NCI-H748 treated with DMSO at 0.1 percent for 48 hours (cell line): ENCODE results near the gene GPR63.

Experiments
- DNase-seq: peaks from one replicate; lab custom pipeline; 2025; lab: John Stamatoyannopoulos, UW

The GPR63 gene, protein sequence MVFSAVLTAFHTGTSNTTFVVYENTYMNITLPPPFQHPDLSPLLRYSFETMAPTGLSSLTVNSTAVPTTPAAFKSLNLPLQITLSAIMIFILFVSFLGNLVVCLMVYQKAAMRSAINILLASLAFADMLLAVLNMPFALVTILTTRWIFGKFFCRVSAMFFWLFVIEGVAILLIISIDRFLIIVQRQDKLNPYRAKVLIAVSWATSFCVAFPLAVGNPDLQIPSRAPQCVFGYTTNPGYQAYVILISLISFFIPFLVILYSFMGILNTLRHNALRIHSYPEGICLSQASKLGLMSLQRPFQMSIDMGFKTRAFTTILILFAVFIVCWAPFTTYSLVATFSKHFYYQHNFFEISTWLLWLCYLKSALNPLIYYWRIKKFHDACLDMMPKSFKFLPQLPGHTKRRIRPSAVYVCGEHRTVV

DNA sequence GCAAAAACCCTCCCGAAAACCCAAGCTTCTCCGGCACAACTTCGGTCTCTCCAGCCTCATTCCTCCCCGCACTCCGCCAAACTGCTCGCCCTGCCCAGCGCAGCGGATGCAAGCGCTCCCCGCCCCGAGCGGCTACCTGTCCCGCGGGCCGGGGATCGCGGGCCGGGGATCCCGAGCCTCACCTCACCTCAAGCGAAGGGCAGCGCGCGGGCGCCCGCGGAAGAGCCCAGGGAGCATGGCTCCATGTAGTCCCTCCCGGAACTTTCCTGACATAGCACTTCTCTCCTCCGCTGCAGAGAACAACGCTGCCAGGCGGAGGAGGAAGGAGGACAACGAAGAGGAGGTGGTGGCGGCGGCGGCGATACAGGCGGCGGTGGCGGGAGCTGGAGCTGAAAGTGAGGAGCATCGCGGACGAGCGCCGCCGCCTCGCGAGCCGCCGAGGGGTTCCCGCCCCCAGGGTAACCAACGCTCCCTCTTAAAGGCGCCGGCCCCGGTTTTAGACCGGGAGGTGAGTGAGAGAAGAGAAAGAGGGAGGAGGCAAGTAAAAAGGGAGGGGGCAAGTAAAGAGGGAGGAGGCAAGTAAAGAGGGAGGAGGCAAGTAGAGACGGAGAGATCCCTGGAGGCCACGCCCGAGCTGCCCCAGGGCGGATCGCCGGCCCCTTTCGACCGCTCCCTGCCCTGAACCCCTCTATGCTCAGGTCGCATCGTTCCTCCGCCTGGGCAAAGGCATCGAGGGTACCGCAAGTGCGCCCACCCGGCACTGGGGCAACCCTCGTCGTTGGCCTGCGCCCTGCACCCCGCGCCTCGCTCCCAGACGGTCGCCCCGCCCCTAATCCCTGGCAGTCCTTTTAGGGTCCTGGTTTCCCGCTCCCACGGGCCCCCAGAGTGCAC is at the start of gene GPR63:
Gene GPR63, minus strand, starts transcription at position 397 of the 891 bp plus-strand sequence. CDS start 37,746 bp downstream, outside the sequence.
- DNase-seq, result peak; percentile 59

DNA sequence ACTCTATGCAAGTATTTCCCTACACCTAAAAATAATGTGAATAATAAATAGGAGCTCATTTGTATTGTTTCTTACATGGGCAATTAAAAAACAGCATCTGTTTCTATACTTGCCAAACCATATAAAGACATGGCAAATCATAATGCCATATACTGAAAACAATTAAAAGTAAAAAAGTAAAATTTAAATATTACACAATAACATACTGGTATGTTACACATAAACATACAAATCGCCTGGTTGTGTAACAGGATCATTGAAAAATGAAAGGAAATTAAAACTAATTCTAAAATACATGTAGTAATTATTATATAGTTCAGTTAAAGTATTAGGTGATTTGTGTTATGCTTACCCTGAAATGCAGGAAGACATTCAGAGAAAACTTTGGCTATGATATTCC is 49.2 kb upstream of the GPR63 start:
- DNase-seq, result no peak

DNA sequence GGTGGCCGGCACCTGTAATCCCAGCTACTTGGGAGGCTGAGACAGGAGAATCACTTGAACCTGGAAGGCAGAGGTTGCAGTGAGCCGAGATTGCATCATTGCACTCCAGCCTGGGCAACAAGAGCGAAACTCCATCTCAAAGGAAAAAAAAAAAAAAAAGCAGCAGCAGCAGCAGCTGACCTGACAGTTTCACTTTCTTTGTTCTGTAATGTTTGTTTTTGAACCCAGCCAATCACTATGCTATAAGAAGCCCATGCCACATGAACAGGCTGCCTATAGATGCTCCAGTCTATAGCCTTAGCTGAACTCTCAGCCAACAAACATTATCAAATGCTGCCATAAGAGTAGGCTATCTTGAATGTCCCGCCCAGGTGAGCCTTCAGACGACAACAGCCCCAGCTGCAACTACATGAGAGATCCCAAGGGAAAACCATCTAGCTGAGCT is 47.9 kb upstream of the GPR63 start:
- DNase-seq, result peak; percentile 45

DNA sequence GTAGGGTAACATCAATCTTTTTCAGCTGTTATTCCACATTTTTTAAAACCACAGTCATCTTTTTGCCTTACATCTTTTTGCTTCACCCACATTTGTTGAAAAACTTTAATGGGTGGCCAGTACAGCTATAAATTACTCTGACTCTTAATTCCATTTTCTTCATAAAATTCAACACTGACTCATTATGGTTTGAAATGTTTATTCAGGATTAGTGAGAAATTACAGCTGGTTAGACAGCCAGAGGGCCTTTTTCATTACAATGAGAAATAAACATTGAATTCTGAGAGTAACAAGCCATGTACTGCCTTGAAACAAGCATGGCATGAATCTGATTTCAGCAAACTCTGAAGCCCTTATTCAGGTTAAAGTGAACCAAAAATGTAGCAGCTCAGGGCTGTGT is 40.9 kb upstream of the GPR63 start:
- DNase-seq, result no peak

DNA sequence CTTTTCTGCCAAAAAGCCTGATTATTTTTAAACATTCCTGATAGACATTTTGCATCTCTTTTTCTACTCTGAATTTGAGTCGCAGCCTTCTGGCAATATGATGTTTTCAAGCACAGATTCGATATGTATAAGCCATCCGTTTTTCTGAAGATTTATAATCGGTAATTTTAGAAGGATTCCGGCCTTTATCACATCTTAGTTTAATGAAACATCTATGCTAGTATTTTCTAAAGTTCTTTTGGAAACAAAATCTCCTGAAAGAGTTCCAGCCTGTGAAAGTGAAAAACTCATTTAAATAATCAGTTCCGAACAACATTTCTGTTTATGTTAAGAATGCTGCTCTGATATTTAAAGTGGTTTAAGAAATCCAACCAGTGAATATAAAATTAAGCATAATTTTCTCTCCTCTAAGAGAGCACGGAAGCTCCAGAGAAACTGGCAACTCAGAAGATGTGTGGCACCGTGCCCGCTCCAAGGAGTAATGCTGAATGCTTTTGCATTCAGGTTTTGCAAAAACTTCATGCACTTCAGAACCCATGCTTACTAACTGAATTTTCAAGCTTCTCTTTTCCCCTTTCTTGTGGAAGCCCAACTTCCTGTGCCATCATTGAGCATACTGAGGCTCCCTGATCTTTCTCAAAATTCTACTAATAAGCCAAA is 39.7 kb upstream of the GPR63 start:
- no peak for DNase-seq

DNA sequence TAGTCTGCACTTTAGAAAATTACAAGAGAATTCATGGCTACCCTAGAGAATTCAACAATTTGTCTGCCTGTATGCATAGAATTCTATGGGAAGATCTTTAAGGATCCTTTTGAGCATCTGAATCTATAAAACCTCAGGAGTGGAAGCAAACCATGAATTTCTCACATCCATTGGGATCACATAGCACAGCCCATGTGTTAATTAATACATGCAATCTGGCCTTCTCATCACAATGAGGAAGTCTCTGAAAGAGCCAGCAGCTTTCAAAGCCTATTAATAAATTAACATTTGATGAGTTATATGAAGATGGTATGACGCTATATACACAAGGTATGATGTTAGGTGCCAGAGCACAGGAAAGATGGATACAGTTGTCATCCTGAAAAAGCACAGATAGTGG is 35.7 kb upstream of the GPR63 start:
- DNase-seq, result no peak

DNA sequence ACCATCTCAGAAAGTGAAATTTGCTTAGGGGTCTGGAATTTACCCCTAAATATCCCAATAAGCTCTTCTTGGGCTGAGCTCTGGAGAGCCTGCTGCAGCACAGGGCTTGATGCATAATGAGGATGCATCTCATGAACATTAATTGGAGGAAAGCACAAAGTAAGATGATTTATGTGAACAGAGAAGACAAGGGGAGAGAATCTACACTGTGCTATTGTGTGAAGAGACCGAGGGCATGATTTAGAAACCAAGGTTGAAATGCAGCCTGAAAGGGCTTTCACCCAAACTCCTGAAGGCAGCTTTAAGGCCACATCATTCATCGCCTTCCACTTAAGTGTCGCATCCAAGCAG is 27.8 kb upstream of the GPR63 start:
- DNase-seq, result no peak

DNA sequence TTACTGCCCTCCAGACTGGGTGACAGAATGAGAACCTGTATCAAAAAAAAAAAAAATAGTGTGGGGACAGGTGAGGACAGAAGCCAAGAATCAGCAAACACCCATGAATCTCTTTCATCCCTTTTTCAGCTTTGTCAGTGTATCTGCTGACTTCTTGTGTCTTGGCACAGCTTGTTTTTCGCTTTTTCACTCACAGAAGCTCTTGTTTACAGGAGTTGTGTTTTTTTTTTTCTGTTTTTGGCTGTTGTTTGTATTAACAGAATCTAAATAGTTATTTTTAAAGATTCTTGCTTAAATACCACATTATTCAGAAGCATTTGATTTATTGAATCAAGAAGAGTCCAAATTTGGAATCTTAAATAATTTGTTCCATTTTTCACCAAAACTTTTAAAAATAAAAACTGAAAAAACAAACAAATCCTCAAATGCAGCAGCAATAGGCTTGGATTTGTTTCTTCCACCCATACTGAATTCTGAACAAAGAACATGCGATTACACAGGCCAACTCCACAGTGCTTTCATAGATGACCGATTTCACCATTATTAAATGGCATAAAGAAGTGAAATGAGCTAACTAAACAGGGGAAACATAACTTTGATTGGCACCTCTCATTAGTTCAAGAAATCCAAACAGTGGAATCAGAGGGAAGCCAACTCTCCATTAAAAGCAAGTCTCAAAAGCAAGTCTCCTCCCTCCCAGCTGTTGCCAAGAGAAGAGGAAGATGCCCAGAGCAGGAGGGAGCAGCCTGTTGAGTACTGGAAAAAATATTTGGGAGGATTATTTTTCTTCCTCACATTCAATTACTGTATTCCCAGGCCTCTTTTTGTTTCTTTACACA is 27.2 kb upstream of the GPR63 start:
- DNase-seq, result no peak

DNA sequence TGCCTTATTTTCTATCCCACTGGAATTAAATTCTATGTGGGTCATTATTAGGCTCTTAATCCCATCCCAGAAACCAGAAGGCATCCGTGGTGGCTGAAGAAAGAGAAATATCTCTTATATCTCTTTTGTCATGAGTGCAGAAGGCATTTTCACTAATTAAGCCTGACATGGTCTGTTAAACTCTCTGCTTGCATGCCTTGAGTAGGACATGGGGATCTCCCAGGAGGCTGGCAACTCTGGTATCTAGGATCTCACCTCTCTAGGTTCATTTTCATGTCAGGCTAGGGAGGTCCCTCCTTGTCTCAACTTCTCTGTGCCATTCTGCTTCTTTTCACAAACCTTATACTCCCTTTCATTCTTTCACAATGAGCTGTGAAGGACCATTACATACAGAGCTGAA is 25.3 kb upstream of the GPR63 start:
- DNase-seq, result no peak

DNA sequence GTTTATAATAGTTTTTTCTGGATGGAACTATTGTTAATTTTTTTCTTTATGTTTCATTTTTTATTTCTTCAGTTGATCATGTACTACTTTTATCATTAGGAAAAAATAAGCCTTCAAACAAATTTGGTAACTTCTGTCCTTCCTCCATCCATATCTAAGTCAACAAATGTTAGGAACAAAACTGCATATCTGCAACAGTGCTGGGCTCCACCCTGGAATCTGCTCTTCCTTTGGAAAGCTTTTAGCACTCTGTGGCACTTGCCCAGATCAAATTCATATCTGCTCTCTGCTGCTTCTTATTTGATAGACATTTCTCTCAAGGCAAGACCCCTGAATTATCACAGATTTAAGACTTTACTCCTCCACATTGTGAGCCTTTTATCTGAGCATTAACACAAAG is 24.3 kb upstream of the GPR63 start:
- DNase-seq, result no peak

DNA sequence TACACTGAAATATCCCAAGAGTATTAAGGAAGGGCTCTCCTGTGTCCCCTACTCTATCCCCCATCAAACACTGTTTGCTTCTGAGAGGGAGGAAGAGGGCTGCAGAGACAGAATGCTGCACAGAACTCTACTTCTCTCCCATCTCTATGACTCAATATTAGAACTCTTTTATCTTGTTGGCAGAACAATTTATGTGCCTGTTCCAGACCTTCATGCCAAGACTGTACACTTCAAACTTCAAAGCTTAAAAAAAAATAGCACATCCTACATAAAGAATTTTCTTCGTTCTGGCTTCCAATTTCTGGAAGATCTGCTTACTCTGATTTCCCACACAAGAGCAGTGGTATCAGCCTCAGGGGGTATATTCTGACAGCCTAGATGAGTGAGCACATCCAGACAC is 19.6 kb upstream of the GPR63 start:
- DNase-seq, result no peak

DNA sequence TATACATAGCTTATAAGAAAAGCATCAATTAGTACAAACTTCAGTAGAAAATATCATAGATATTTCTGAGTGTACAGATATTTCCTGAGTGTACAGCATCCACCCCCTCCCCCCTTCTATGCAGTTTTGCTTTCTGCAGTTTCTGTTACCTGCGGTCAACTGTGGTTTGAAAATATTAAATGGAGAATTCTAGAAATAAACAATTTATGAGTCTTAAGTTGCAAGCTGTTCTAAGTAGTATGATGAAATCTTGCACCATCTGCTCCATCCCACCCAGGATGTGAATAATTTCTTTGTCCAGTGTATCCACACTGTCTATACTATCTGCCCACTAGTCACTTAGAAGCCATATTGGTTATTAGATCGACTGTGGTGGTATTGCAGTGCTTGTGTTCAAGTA is 15.8 kb upstream of the GPR63 start:
- no peak for DNase-seq

DNA sequence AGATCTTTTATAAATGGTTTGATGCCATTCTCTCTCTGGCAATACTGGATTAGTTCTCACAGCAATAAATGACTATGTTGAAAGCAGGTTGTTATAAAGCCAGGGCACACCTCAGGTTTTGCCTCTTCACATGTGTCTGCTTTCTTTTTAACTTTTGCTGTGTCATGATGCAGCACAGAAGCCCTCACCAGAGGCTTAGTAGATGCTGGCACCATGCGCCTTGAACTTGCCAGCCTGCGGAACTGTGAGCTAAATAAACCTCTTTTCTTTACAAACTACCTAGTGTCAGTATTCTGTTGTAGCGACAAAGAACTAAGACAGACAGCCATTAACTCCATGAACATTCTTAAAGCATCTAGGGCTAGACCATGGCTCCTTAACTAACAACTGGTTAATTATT is 15.3 kb upstream of the GPR63 start:
- DNase-seq, result no peak

DNA sequence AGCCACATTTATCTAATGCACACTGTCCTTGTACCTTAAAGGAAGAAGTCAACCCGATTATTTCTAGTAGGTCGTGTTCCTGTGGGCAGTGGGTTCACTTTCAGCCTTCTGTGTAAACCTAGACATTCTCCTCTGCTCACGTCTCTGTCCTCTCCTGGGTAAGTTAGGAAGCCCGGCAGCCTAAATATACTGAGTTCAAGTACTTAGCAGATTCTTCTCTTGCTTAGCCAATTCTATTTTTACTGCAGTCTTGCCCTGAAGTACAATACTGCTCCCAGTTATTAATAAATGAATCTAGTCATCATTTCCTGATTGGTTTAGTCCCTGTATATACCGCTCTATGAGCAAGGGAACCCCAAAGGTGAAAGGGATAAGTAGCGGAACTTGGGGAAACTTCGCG is 14.6 kb upstream of the GPR63 start:
- no peak for DNase-seq

DNA sequence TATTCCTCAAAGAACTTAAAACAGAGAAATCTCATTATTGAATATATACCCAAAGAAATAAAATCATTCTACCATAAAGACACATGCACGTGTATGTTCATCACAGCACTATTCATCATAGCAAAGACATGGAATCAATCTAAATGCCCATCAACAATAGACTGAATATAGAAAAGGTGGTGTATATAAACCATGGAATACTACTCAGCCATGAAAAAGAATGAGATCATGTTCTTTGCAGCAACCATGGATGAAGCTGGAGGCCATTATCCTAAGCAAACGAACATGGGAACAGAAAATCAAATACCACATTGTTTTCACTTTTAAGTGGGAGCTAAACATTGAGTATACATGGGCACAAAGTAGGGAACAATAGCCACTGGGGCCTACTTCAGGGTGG is 12.3 kb upstream of the GPR63 start:
- no peak for DNase-seq

DNA sequence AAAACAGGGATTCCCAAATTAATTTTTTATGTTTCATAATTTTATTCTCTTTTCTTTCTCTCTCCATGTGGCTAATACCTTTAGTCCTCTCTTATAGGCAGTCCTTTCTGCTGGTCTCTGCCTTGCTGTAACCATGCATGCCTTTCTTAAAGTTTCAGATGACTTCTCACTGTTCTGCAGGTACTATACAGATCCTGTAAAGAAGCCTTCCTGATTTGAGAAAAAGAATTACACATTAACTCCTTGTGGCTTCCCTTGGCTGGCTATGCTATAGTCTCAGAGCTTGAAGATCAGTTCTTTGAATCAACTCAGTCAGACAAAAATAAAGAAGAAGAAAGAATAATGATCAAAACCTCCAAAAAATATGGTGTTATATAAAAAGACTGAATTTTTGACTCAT is 7.3 kb upstream of the GPR63 start:
- DNase-seq, result no peak

DNA sequence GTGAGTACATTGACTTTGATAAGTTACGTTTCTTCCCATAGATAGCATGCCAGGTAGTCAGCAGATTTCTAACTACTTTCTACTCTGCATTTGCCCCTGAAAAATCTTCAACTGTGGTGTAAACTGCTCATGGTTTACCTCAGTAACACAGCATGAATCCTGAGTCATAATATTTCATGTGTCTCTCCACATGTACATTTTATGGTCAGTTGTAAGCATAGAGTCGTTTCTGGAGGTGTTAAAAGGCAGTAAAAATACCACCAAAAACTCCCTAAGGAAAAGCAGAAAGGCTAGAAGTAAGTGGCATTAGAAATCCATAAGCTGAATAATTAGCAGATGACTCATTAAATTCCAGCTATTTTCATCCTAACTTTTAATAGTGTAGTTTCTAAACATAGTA is 4.1 kb upstream of the GPR63 start:
- no peak for DNase-seq

DNA sequence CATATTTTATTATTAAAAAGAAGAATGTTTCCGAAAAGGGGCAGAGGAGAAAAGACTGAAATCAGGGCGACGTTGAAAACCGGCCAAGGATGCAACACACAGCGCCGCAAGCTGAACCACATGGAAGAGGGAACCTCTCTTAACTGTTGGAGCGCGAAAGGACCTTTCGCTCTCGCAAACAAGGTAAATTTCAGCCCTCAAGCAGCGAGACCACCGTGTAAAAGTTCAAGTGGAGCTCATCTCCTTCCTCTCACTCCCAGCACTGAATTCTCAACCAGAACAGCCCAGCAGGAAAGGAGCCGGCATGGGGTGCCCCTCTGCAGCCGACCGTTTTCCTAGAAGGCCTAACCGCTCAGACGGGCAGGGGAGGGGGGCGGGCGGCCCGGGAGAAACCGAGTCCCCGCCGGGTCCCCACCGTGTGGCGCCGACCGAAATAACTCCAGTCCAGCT is 621 bp downstream of the GPR63 start:
- DNase-seq, result no peak

DNA sequence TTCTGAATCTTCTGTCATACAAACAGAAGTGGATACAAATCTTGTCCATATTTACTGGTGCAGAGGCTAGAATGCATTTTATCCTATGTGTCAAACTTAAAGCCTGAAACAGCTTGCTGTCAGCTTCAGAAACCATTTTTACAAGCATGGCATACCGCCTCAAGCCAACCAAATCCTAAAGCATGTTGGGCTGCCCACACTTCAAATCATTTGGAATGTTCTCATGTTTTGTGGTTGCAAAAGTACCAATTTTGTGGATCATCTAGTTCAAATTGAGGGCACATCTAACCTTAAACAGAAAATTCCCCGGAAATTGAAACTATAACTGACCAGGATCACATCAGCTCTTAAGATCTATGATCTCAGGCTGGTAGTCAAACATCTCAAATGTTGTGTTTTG is 3.2 kb downstream of the GPR63 start:
- DNase-seq, result no peak

DNA sequence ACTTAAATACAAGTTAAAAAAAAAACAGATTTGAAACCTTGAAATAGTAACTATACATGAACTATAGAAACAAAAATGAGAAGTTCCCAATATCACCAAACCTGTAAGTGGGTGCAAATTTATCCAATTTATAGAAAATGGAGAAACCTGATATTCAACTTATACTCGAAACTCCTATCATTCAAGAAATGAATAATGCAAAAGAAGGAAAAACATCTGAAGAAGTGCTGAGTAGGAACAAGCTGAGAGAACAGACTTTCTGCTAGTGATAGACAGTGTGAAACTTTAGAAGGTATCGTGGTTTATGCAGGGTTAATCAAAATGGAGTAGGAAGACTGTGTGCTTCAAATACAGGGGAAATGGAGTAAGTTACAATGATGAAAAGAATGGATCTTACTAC is 4.5 kb downstream of the GPR63 start:
- no peak for DNase-seq

DNA sequence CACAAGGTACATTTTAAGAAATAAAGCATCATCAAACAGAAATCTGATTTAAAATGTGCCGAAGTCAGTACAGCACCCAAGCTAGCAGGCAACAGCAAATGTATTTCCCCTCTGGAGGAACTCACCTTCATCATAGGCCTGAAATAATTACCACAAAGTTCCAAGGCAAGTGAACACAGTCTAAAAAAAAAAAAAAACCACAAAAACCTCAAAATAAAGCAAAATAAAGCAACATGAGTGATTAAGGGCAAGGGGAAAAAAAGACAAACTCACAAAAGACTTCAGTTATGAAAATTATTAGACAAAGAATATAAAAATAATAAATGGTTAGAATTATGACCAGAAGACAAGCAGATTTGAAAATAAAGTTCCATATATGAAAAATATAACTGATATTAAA is 10.4 kb downstream of the GPR63 start:
- no peak for DNase-seq

DNA sequence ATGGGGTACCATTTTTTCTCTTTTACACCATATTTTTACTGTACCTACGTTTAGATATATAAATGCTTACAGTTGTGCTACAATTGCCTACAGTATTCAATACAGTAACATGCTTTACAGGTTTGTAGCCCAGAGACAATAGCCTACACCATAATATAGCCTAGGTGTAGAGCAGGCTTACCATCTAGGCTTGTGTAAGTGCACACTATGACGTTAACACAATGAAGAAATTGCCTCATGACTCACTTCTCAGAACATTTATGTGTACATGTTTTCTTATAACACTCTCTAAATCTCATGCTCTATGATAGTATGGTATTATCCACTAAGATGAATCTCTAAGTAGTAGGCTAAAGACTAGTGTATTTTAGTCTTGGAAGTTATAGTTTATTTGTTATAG is 13.5 kb downstream of the GPR63 start:
- DNase-seq, result no peak
